ENCODE results near the gene CEP290.

The CEP290 gene

DNA sequence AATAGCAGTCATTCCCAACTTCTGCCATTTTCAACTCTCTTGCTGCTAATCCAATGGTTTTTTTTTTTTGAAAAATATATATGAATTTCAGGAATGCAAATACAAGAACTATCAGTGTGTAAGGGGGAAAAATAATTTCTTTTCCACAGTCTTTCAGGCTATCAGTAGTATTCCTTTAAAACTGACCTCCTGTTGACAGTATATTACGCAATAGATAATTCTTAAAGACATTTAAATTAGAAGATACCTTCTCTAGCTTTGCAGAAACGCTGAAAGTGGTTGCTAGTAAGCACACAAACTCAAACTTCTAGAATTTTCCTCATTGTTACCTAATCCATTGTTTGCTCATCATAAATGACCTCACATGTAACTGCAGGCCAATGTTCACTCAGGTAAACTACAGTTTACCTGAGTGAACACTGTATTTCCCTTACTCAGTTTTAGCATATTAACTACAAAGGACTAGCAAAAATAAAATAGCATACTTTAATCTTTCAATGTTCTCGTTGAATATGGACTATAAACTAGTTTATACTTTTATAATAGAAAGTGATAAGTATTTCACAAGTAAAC, 112.7 kb downstream of the CEP290 start, which contains the start of gene C12orf50:
TSS of gene C12orf50 (minus strand) at position 309 of the 573 bp plus-strand sequence. CDS start 2,439 bp downstream, outside the sequence.
- DNase-seq (ENCODE audit: insufficient read length, low spot score) = no peak
- TF ChIP-seq POU2F2 (IDR thresholded peaks at IDR 0.05; ENCODE audit: low read depth, low read length) = no peak
- TF ChIP-seq POLR2A (IDR thresholded peaks at IDR 0.05; ENCODE audit: low read depth, low read length) = no peak
- no peak for TF ChIP-seq PAX5 (IDR thresholded peaks at IDR 0.05; ENCODE audit: insufficient read depth, low read length, severe bottlenecking)
- no peak for TF ChIP-seq TAF1 (IDR thresholded peaks at IDR 0.05; ENCODE audit: low read depth, low read length)
- TF ChIP-seq POLR2AphosphoS5 (IDR thresholded peaks at IDR 0.05; ENCODE audit: low read depth, low read length) = no peak
- no peak for TF ChIP-seq SPI1 (IDR thresholded peaks at IDR 0.05; ENCODE audit: low read depth, low read length)
- no peak for FAIRE-seq

DNA sequence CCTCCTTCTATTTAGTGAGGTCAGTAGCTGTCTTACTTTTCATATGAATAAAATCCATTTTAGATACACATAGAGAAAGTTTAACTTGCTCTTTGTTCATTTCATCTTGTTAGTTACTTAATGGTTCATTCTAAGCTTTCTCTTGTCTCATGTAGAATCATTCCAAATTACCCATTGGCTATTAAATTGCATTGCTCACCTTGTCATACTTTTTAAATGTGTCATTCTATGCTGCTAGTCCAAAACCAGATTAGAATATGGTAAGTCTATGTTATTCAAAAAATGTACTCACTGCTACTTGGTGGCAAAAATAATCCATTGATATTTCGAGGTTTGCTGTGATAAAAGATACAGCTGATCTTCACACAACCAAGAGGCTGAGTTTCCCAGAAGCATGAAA, 115.7 kb downstream of the CEP290 start:
- FAIRE-seq = no peak
- TF ChIP-seq SPI1 (IDR thresholded peaks at IDR 0.05; ENCODE audit: low read depth, low read length) = no peak
- no peak for TF ChIP-seq PAX5 (IDR thresholded peaks at IDR 0.05; ENCODE audit: insufficient read depth, low read length, severe bottlenecking)
- TF ChIP-seq POLR2AphosphoS5 (IDR thresholded peaks at IDR 0.05; ENCODE audit: low read depth, low read length) = no peak
- TF ChIP-seq POU2F2 (IDR thresholded peaks at IDR 0.05; ENCODE audit: low read depth, low read length) = no peak
- no peak for TF ChIP-seq TAF1 (IDR thresholded peaks at IDR 0.05; ENCODE audit: low read depth, low read length)
- no peak for TF ChIP-seq POLR2A (IDR thresholded peaks at IDR 0.05; ENCODE audit: low read depth, low read length)
- no peak for DNase-seq (ENCODE audit: insufficient read length, low spot score)

DNA sequence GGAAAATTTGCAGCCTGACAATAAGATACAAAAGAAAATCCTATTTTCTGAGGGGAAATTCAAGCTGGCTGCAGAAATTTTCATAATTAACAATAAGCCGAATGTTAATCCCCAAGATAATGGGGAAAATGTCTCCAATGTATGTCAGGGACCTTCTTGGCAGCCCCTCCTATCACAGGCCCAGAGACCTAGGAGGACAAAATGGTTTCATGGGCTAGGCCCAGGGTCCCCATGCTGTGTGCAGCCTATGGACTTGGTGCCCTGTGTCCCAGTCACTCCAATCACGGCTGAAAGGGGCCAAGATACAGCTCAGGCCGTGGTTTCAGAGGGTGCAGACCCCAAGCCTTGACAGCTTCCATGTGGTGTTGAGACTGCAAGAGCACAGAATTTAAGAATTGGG, 123.9 kb downstream of the CEP290 start:
- FAIRE-seq = no peak
- DNase-seq (ENCODE audit: insufficient read length, low spot score) = no peak
- TF ChIP-seq POU2F2 (IDR thresholded peaks at IDR 0.05; ENCODE audit: low read depth, low read length) (no peak), PAX5 (IDR thresholded peaks at IDR 0.05; ENCODE audit: insufficient read depth, low read length, severe bottlenecking) (no peak), TAF1 (IDR thresholded peaks at IDR 0.05; ENCODE audit: low read depth, low read length) (no peak), POLR2A (IDR thresholded peaks at IDR 0.05; ENCODE audit: low read depth, low read length) (no peak), POLR2AphosphoS5 (IDR thresholded peaks at IDR 0.05; ENCODE audit: low read depth, low read length) (no peak), SPI1 (IDR thresholded peaks at IDR 0.05; ENCODE audit: low read depth, low read length) (no peak)

DNA sequence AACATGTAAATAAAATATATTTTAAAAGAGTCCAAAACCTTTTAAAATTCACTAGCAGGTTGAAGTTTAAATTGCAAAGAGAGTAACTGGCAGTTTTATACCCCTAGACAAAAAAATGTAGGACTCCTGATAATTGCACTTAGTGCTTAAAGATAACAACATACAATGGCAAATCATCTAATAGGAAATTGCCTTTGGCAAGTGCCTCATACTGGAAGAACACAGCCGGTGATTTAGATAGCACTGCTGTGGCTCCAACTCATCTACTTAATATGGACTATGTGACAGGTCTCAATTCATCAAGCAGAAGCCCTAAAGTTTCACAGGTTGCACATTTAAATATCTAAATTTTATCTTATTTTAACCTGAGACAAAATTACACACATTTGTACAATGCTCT, 126.1 kb downstream of the CEP290 start:
- TF ChIP-seq POLR2AphosphoS5 (IDR thresholded peaks at IDR 0.05; ENCODE audit: low read depth, low read length) = no peak
- no peak for TF ChIP-seq TAF1 (IDR thresholded peaks at IDR 0.05; ENCODE audit: low read depth, low read length)
- TF ChIP-seq SPI1 (IDR thresholded peaks at IDR 0.05; ENCODE audit: low read depth, low read length) = no peak
- no peak for TF ChIP-seq POLR2A (IDR thresholded peaks at IDR 0.05; ENCODE audit: low read depth, low read length)
- no peak for TF ChIP-seq POU2F2 (IDR thresholded peaks at IDR 0.05; ENCODE audit: low read depth, low read length)
- no peak for TF ChIP-seq PAX5 (IDR thresholded peaks at IDR 0.05; ENCODE audit: insufficient read depth, low read length, severe bottlenecking)
- DNase-seq (ENCODE audit: insufficient read length, low spot score) (no peak), FAIRE-seq (no peak)

DNA sequence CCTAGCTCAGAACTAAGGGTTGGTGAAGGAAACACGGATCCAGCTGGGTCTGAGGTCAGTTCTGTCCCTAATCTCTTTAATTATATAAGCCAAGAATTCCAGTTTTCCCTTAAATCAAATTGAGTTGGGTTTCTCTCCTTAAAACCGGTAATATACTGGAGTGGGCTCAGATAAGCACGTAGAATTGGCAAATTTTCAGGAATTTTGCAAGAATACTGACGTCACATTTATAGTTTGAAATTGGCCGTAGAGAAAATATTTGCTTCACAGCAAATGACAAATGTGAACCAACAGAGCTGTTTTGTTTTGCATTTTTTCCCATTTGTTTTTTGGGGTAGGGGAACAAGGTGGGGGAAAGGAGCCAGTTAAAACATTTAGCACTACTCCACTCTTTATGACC, 130.1 kb downstream of the CEP290 start:
- DNase-seq (ENCODE audit: insufficient read length, low spot score) (no peak), FAIRE-seq (no peak)

DNA sequence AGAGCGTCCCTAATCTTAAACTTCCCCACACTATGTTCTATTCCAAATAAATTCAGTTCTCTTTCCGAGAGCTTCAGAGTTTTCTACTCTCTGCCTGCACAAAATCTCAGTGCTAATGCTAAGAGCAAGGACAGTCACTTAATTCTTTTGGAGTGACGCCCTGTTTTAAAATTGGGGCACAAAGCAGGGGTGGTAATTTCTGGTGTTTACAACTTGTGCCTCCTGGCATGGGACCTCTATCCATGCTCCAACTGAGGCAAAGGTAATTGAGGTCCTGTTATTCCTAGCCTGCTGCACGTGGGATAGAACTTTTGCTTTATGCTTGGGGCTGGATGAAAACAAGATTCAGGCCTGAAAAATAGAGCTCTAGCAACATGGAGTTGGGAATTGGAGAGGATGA, 135.5 kb downstream of the CEP290 start:
- TF ChIP-seq POU2F2 (IDR thresholded peaks at IDR 0.05; ENCODE audit: low read depth, low read length) (no peak), POLR2AphosphoS5 (IDR thresholded peaks at IDR 0.05; ENCODE audit: low read depth, low read length) (no peak), TAF1 (IDR thresholded peaks at IDR 0.05; ENCODE audit: low read depth, low read length) (no peak), SPI1 (IDR thresholded peaks at IDR 0.05; ENCODE audit: low read depth, low read length) (no peak), POLR2A (IDR thresholded peaks at IDR 0.05; ENCODE audit: low read depth, low read length) (no peak), PAX5 (IDR thresholded peaks at IDR 0.05; ENCODE audit: insufficient read depth, low read length, severe bottlenecking) (no peak)
- no peak for DNase-seq (ENCODE audit: insufficient read length, low spot score)
- FAIRE-seq = no peak

More for the DNA sequence above, 130.1 kb downstream of the CEP290 start:
- TF ChIP-seq SPI1 (IDR thresholded peaks at IDR 0.05; ENCODE audit: low read depth, low read length) (no peak), TAF1 (IDR thresholded peaks at IDR 0.05; ENCODE audit: low read depth, low read length) (no peak), POLR2A (IDR thresholded peaks at IDR 0.05; ENCODE audit: low read depth, low read length) (no peak), PAX5 (IDR thresholded peaks at IDR 0.05; ENCODE audit: insufficient read depth, low read length, severe bottlenecking) (no peak), POU2F2 (IDR thresholded peaks at IDR 0.05; ENCODE audit: low read depth, low read length) (no peak), POLR2AphosphoS5 (IDR thresholded peaks at IDR 0.05; ENCODE audit: low read depth, low read length) (no peak)

DNA sequence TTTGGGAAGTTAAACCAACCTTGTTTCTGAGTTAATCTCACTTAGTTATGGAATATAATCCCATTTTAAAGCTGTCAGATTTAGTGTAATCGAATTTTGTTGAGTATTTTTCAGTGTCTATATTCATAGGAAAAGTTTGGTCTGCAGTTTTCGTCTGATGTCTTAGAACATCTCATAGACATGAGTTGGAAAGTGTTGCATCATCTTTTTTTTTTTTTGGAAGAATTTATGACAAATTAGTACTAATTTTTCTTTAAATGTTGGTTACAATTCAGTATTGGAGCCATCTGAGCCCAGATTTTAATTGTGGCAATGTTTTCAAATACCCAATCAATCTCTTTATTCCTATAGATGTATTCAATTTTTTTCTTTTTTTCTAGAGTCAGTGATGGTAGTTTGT, 140.6 kb downstream of the CEP290 start:
- DNase-seq (ENCODE audit: insufficient read length, low spot score) (no peak), FAIRE-seq (no peak)

More for the DNA sequence above, 140.6 kb downstream of the CEP290 start:
- TF ChIP-seq POLR2A (IDR thresholded peaks at IDR 0.05; ENCODE audit: low read depth, low read length) = no peak
- no peak for TF ChIP-seq TAF1 (IDR thresholded peaks at IDR 0.05; ENCODE audit: low read depth, low read length)
- TF ChIP-seq POLR2AphosphoS5 (IDR thresholded peaks at IDR 0.05; ENCODE audit: low read depth, low read length) = no peak
- TF ChIP-seq POU2F2 (IDR thresholded peaks at IDR 0.05; ENCODE audit: low read depth, low read length) = no peak
- TF ChIP-seq PAX5 (IDR thresholded peaks at IDR 0.05; ENCODE audit: insufficient read depth, low read length, severe bottlenecking) = no peak
- no peak for TF ChIP-seq SPI1 (IDR thresholded peaks at IDR 0.05; ENCODE audit: low read depth, low read length)

All from GM12891 (cell line).